ENCODE results near the gene ANXA5. TPM values are rescaled to one million over a fixed set of nuclear protein-coding genes. Genes with fewer than 3 reads are reported as not detected.

ANXA5 gene
- total and polyA plus RNA-seq, 9 of the 15 experiments (the other 6 are each of a cell fraction or from before 2014, with no cell fraction given): 49.9 to 131 (median 84.5) TPM

- no peaks in the 10 kb centered on the region for H3K9me1 ChIP-seq (ENCODE audit: control insufficient read depth, insufficient read depth, low read length)
- no peak for DNase-seq (ENCODE audit: extremely low read depth in 1 of 4, low spot score in 3 of 4)
- FAIRE-seq: no peak
- H3K4me1 ChIP-seq (replicated peaks in 1 of 2; ENCODE audit: control insufficient read depth in 2 of 2, insufficient read depth in 2 of 2, low read length in 2 of 2): no peaks in the 10 kb centered on the region
- POLR2A ChIA-PET: no interaction called here
- in situ Hi-C loops (cut with MboI): no loop called here
- 0% methylated on average over 2 of the region's 2 CpGs for WGBS (ENCODE audit: insufficient coverage, low coverage, missing lambda C conversion rate)
- CTCF ChIA-PET (ENCODE audit: low intra/inter-chr PET ratio): no interaction called here
- H3K9ac ChIP-seq (ENCODE audit: insufficient read depth in 1 of 2, low read depth in 2 of 2, low read length in 2 of 2): no peak overlapping the region
- no peaks in the 10 kb centered on the region; a peak in 1 of 5 replicates for H3K27me3 ChIP-seq (ENCODE audit: control insufficient read depth in 2 of 2, insufficient read depth in 2 of 2, low read length in 2 of 2)
- H3K27ac ChIP-seq (ENCODE audit: extremely low read depth, low read depth, low read length): no peak overlapping the region
- no peak overlapping the region for H3K4me2 ChIP-seq (ENCODE audit: insufficient read depth, low read length)
- H2AFZ ChIP-seq (ENCODE audit: low read depth, low read length): no peak overlapping the region
- intact Hi-C loops (cut with micrococcal nuclease): loop anchor here (5.0 kb wide), 1 partner anchor 165 kb away; no protein-coding TSS in a partner anchor
- BruUV-seq (replicated peaks): no TSS peak
- H4K20me1 ChIP-seq (replicated peaks; ENCODE audit: control insufficient read depth, insufficient read depth, low read length): no peaks in the 10 kb centered on the region
- H3K9me3 ChIP-seq (replicated peaks; ENCODE audit: control insufficient read depth, insufficient read depth, low read depth, low read length): no peaks in the 10 kb centered on the region
- ATAC-seq: no peak
- H3K4me3 ChIP-seq: no peak overlapping the region
- no peaks in the 10 kb centered on the region for H3K36me3 ChIP-seq (ENCODE audit: control insufficient read depth, insufficient read depth, low read length)
- no peaks in the 10 kb centered on the region for H3K79me2 ChIP-seq (ENCODE audit: control insufficient read depth, insufficient read depth, low read length)
- TF ChIP-seq, protein P1, sequence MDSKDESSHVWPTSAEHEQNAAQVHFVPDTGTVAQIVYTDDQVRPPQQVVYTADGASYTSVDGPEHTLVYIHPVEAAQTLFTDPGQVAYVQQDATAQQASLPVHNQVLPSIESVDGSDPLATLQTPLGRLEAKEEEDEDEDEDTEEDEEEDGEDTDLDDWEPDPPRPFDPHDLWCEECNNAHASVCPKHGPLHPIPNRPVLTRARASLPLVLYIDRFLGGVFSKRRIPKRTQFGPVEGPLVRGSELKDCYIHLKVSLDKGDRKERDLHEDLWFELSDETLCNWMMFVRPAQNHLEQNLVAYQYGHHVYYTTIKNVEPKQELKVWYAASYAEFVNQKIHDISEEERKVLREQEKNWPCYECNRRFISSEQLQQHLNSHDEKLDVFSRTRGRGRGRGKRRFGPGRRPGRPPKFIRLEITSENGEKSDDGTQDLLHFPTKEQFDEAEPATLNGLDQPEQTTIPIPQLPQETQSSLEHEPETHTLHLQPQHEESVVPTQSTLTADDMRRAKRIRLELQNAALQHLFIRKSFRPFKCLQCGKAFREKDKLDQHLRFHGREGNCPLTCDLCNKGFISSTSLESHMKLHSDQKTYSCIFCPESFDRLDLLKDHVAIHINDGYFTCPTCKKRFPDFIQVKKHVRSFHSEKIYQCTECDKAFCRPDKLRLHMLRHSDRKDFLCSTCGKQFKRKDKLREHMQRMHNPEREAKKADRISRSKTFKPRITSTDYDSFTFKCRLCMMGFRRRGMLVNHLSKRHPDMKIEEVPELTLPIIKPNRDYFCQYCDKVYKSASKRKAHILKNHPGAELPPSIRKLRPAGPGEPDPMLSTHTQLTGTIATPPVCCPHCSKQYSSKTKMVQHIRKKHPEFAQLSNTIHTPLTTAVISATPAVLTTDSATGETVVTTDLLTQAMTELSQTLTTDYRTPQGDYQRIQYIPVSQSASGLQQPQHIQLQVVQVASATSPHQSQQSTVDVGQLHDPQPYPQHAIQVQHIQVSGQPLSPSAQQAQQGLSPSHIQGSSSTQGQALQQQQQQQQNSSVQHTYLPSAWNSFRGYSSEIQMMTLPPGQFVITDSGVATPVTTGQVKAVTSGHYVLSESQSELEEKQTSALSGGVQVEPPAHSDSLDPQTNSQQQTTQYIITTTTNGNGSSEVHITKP (IDR thresholded peaks at IDR 0.05; ENCODE audit: partially characterized antibody): no peak
- TF ChIP-seq ZNF347 (CRISPR knock-in tag; IDR thresholded peaks at IDR 0.05; ENCODE audit: low read depth) (no peak), HINFP (tag; conservative IDR thresholded peaks at IDR 0.05; ENCODE audit: low read depth) (no peak), RBM25 (IDR thresholded peaks at IDR 0.05; ENCODE audit: low read depth, low read length, severe bottlenecking) (no peak), CTBP1 (IDR thresholded peaks at IDR 0.05; ENCODE audit: borderline replicate concordance) (no peak), ZNF655 (CRISPR knock-in tag; IDR thresholded peaks at IDR 0.05) (no peak), ETV1 (tag; conservative IDR thresholded peaks at IDR 0.05; ENCODE audit: low read depth) (no peak), ZNF280B (CRISPR knock-in tag; IDR thresholded peaks at IDR 0.05) (no peak), ZC3H4 (CRISPR knock-in tag; IDR thresholded peaks at IDR 0.05; ENCODE audit: borderline replicate concordance) (no peak), GMEB1 (CRISPR knock-in tag; IDR thresholded peaks at IDR 0.05) (no peak)
- TF ChIP-seq, protein P2, sequence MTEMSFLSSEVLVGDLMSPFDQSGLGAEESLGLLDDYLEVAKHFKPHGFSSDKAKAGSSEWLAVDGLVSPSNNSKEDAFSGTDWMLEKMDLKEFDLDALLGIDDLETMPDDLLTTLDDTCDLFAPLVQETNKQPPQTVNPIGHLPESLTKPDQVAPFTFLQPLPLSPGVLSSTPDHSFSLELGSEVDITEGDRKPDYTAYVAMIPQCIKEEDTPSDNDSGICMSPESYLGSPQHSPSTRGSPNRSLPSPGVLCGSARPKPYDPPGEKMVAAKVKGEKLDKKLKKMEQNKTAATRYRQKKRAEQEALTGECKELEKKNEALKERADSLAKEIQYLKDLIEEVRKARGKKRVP (CRISPR knock-in tag; IDR thresholded peaks at IDR 0.05): no peak
Observed at GRCh38 chr4:121642292-121642691, 54.5 kb downstream of the ANXA5 start.
